Body of pancreas (tissue), 4 donors: ENCODE measurements around the gene SMIM36. TPM values are rescaled to one million over a fixed set of nuclear protein-coding genes. Genes with fewer than 3 reads are reported as not detected.

Source experiments
- ATAC-seq: fragments of 150-250 bp; one replicate; pipeline ENCODE4 v1.9.1; 2016
- DNase-seq, 4 donors: peaks; one replicate each; pipeline ENCODE4 v3.0.0-alpha.2; 2019
- H3K27ac ChIP-seq, 4 donors: fragments of 200-600 bp; sonication (generic); 1 replicate in 3 of 4; 2 replicates in 1 of 4; pipeline versions ENCODE4 v1.5.1 to v1.6.1; 2016 to 2019; ENCODE audit warnings: mild to moderate bottlenecking in 1 of 4, mixed read lengths in 1 of 4, moderate library complexity in 1 of 4
- H3K27me3 ChIP-seq, 2 donors: fragments of 200-600 bp; sonication (generic); one replicate each; pipeline ENCODE4 v1.6.0; 2016; ENCODE audit warnings: mild to moderate bottlenecking in 1 of 2
- H3K36me3 ChIP-seq, 2 donors: fragments of 200-600 bp; sonication (generic); replicated peaks in 1 of 2; 2 replicates each; pipeline ENCODE4 v1.5.1; 2016; ENCODE audit warnings: low read depth in 2 of 2; ENCODE audit not compliant: insufficient read depth in 1 of 2
- H3K4me1 ChIP-seq: fragments of 200-600 bp; sonication (generic); one replicate; pipeline ENCODE4 v1.6.0; 2016
- H3K4me3 ChIP-seq, 2 donors: fragments of 200-600 bp; sonication (generic); 1 replicate in 1 of 2; 2 replicates in 1 of 2; pipeline ENCODE4 v1.5.1; 2016 to 2019
- H3K9me3 ChIP-seq, 3 donors: fragments of 200-600 bp; sonication (generic); 1 replicate in 2 of 3; 2 replicates in 1 of 3; pipeline ENCODE4 v1.5.1; 2016
- POLR2A ChIP-seq, 3 donors: fragments of 450-650 bp; IDR thresholded peaks; one replicate each; pipeline ENCODE4 v1.6.1; 2016; ENCODE audit warnings: antibody characterized with exemption in 3 of 3, mild to moderate bottlenecking in 2 of 3
- WGBS, 2 donors: methylation state at CpG; one replicate each; pipeline ENCODE4 v1.1.5; 2017; 5-methylcytosine and 5-hydroxymethylcytosine counted together
- intact Hi-C: fragments of 100-400 bp; cut with DNase I; formaldehyde crosslinking; loops from one replicate; pipeline ENCODE4 v1.15.1; 2023
- total RNA-seq, 2 donors: library from RNA; depleted of rRNA; stranded (reverse); fragments of >200 nt; gene quantifications; one replicate each; pipeline ENCODE4 v1.1.0, GENCODE V29; 2016
- TF ChIP-seq, protein P1 (sequence below), 7 experiments: fragments of 450-650 bp in 4 of 7; fragments of 200-600 bp in 3 of 7; sonication (generic) in 3 of 7; IDR thresholded peaks; one replicate each; pipeline ENCODE4 v1.5.1; 2016 to 2019; ENCODE audit warnings: antibody characterized with exemption in 7 of 7

The SMIM36 gene
- total RNA-seq, 2 donors from 2014 or later, result not detected

GRCh38 chr17:55453839-55454557 is 57.3 kb downstream of the SMIM36 start:
- no peaks in the 10 kb centered on the region for H3K4me1 ChIP-seq

DNA sequence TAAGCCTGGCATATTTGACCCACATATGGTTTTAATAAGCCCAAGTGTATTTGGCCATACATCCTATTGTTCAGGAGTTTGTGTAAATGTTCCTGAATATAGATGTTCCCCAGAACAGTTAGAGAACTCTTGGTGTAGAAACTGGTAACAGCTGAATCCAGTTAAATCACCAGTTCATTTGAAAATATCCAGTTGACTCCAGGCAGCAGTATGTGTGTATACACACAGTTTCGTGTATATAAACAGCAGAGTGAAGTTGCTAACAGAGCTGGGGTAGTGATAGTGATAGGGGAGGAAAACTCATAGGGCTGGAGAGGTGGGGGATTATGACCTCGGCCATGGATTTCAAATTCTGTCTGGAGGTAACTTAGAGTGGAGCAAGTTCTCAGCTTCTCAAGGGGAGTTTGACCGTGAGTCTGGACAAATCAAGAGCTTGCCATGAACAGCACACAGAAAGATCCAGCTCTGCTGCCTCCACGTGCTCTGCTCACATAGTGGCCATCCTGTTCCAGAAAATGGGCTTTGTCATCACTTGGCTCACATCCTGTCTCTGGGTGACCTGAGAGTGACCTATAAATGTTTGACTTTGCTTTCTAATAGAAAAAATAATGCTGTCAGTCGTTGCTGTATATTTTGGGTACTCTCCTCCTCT is 59.0 kb downstream of the SMIM36 start:
- DNase-seq (peak in 3 of 4 donors; percentile 26 to 58 (median 27)), ATAC-seq (peak; percentile 60)
- TF ChIP-seq POLR2A (IDR thresholded peaks at IDR 0.05), result no peak
- TF ChIP-seq, protein P1, sequence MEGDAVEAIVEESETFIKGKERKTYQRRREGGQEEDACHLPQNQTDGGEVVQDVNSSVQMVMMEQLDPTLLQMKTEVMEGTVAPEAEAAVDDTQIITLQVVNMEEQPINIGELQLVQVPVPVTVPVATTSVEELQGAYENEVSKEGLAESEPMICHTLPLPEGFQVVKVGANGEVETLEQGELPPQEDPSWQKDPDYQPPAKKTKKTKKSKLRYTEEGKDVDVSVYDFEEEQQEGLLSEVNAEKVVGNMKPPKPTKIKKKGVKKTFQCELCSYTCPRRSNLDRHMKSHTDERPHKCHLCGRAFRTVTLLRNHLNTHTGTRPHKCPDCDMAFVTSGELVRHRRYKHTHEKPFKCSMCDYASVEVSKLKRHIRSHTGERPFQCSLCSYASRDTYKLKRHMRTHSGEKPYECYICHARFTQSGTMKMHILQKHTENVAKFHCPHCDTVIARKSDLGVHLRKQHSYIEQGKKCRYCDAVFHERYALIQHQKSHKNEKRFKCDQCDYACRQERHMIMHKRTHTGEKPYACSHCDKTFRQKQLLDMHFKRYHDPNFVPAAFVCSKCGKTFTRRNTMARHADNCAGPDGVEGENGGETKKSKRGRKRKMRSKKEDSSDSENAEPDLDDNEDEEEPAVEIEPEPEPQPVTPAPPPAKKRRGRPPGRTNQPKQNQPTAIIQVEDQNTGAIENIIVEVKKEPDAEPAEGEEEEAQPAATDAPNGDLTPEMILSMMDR (IDR thresholded peaks at IDR 0.05), result no peak
- intact Hi-C loops, result no loop called here
- WGBS, 2 donors, result 47 to 49% methylated on average over 5 of the region's 5 CpGs
- Histone ChIP-seq H3K4me3 (no peak overlapping the region), H3K36me3 (no peaks in the 10 kb centered on the region), H3K9me3 (no peaks in the 10 kb centered on the region), H3K4me1 (no peaks in the 10 kb centered on the region), H3K27ac (no peak overlapping the region), H3K27me3 (no peaks in the 10 kb centered on the region)

More at GRCh38 chr17:55453839-55454557, 57.3 kb downstream of the SMIM36 start:
- 27 to 49% methylated on average over 6 of the region's 6 CpGs for WGBS, 2 donors
- no peak for ATAC-seq
- Histone ChIP-seq H3K36me3 (no peaks in the 10 kb centered on the region), H3K4me3 (no peak overlapping the region), H3K27me3 (no peaks in the 10 kb centered on the region), H3K27ac (no peak overlapping the region), H3K9me3 (no peaks in the 10 kb centered on the region)
- TF ChIP-seq, protein P1 (IDR thresholded peaks at IDR 0.05), result no peak
- no peak for TF ChIP-seq POLR2A (IDR thresholded peaks at IDR 0.05)
- intact Hi-C loops, result no loop called here
- peak in 1 of 4 donors; percentile 23 for DNase-seq

DNA sequence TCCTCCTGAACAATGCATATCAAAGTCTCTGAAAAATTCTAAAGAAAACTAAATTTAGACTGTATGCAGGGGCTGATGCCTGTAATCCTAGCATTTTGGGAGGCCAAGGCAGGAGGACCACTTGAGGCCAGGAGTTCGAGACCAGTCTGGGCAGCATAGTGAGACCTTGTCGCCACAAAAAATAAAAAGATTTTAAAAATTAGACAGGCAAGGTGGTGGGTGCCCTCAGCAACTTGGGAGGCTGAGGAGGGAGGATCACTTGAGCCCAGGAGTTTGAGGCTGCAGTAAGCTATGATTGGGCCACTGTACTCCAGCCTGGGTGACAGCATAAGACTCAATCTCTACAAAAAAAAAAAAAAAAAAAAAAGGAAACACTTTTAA is 59.5 kb downstream of the SMIM36 start:
- no peak overlapping the region for H3K4me3 ChIP-seq
- intact Hi-C loops, result no loop called here
- H3K36me3 ChIP-seq, result no peaks in the 10 kb centered on the region
- ATAC-seq (no peak), DNase-seq (no peak)
- H3K4me1 ChIP-seq, result peaks cover under 1% of the 10 kb centered on the region
- H3K27me3 ChIP-seq, result no peaks in the 10 kb centered on the region
- TF ChIP-seq POLR2A (IDR thresholded peaks at IDR 0.05), result no peak
- TF ChIP-seq, protein P1 (IDR thresholded peaks at IDR 0.05), result no peak
- no peak overlapping the region for H3K27ac ChIP-seq
- H3K9me3 ChIP-seq, result no peaks in the 10 kb centered on the region
- 77 to 95% methylated on average over 2 of the region's 2 CpGs for WGBS, 2 donors

DNA sequence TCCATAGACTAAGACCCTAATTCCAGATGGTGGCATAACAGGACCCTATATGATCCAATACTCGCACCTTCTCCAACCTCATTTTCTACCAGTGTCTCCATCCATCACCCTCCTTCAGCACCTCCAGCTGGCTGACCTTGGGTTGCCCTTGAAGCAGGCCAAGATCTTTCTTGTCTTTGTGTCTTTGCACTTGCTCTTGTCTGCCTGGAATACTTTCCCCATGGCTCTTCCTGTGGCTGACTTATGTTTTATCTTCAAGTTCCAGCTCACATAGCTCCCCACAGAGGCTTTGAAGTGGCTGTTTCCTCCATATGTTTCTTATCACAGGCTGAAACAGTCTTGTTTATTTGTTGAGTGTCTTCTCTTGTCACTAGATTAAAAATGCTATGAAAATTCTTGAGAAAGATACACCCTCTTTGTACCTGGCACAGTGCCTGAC is 60.0 kb downstream of the SMIM36 start:
- H3K27me3 ChIP-seq, result no peaks in the 10 kb centered on the region
- intact Hi-C loops, result no loop called here
- peaks cover 3% of the 10 kb centered on the region for H3K4me1 ChIP-seq
- no peak overlapping the region for H3K27ac ChIP-seq
- H3K36me3 ChIP-seq, result no peaks in the 10 kb centered on the region
- ATAC-seq, result no peak
- no peak overlapping the region for H3K4me3 ChIP-seq
- TF ChIP-seq POLR2A (IDR thresholded peaks at IDR 0.05), result no peak
- TF ChIP-seq, protein P1 (IDR thresholded peaks at IDR 0.05), result no peak
- WGBS, 2 donors, result 82 to 88% methylated on average over 1 of the region's 1 CpG
- DNase-seq, result no peak
- H3K9me3 ChIP-seq, result no peaks in the 10 kb centered on the region
